ENCODE measurements around the gene ATP2A2.
"Not testable (repeated sequence)": the region's sequence is repeated elsewhere in the genome, so short reads cannot be mapped to it uniquely, and the experiment has no call there.

The ATP2A2 gene

DNA sequence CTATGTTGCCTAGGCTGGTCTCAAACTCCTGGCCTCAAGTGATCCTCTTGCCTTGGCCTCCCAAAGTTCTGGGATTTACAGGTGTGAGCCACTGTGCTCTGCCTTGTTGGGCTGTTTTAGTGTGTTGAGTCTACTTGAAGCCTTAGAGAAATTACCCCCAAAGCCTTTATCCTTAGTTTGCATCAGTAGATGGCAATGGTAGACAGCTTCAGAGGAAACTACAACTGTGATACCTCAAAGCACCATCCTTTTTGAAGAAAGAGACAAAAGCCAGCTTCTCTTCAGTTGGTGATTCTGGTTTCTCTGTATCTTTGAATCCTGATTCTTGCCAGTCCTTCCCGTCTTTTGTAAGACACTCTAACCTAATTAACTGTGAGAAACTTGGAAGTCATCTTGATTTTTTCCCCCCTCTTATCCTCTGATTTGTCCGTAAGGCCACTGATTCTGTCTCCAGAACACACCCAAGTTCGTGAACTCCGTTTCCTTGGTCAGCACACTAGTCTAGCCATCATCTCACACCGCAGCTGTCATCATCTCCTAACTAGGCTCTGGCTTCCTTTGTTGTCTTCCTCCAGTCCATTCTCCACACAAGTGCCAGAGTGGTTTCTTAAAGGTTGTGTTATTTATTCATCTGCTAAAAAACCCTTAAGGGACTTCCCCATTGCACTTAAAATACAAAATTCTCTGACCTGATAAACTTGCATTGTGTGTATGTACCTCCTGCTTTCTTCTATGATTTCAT, 20.2 kb downstream of the ATP2A2 start:
- peak; percentile 24 for DNase-seq (ENCODE audit: low read depth)

GRCh38 chr12:110304061-110304551, 23.1 kb downstream of the ATP2A2 start:
- DNase-seq (ENCODE audit: low read depth) = peak; percentile 84

- peak; percentile 41 for DNase-seq (ENCODE audit: low read depth)
Measured at GRCh38 chr12:110307372-110307771, 26.3 kb downstream of the ATP2A2 start.

GRCh38 chr12:110310763-110311162, 29.7 kb downstream of the ATP2A2 start:
- DNase-seq (ENCODE audit: low read depth) = no peak

DNA sequence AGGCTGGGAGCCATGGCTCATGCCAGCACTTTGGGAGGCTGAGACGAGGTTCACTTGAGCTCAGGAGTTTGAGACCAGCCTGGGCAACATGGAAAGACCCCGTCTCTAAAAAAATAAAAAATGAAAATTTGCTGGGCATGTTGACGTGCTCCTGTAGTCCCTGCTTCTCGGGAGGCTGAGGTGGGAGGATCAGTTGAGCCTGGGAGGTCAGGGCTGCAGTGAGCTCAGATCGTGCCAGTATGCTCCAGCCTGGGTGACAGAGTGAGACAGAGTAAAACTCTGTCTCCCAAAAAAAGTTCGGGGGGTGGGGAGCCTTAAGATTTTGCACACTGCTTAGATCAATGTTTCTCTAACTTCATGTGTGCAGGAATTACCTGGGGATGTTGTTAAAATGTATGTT, 30.9 kb downstream of the ATP2A2 start:
- DNase-seq (ENCODE audit: low read depth) = no peak

DNA sequence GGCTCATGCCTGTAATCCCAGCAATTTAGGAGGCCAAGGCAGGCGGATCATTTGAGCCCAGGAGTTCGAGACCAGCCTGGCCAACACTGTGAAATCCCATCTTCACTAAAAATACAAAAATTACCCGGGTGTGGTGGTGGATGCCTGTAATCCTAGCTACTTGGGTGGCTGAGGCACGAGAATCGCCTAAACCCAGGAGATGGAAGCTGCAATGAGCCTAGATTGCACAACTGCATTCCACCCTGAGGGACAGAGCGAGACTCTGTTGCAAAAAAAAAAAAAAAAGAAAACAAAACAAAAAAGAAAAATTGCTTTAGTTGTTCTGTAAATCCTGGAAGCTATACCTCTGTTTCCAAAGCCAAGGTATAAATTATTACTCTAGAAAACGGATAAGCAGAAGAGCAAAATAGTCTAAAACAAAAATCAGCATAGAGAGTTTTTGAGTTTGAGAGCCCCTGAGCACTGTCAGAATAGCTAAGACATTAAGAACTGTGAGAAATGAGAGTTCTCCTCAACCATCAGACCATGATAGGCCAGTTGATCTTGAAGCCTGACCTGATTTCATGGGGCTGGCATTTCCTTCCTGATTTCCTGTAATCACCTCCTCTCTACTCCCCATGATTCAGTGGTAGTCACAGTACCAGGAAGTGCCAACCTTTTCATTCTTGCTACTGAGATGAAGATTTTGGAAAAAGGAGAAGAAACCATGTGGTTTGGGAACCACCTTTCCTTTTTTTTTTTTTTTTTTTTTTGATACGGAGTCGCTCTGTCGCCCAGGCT, 31.7 kb downstream of the ATP2A2 start:
- peak; percentile 88 for DNase-seq (ENCODE audit: low read depth)

DNA sequence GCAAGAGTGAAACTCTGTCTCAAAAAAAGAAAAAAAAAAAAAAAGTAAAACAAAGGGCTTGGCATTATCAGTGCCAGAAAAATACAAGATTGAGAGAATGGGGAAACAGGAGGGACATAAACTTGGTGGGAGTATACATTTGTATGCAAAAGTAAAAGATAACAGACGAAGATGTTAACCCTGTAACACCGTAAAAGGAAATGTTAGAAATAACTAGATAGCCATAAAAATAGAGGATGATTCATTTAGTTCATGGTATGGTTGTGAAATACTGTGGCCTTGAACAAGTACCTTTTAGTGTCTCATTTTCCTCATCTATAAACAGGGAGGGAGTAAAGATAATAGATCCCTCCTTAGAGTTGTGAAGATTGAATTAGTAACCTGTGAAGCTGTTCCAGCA, 33.3 kb downstream of the ATP2A2 start:
- DNase-seq (ENCODE audit: low read depth) = peak; percentile 92

- peak; percentile 93 for DNase-seq (ENCODE audit: low read depth)
Measured at GRCh38 chr12:110316861-110317260, 35.8 kb downstream of the ATP2A2 start.

DNA sequence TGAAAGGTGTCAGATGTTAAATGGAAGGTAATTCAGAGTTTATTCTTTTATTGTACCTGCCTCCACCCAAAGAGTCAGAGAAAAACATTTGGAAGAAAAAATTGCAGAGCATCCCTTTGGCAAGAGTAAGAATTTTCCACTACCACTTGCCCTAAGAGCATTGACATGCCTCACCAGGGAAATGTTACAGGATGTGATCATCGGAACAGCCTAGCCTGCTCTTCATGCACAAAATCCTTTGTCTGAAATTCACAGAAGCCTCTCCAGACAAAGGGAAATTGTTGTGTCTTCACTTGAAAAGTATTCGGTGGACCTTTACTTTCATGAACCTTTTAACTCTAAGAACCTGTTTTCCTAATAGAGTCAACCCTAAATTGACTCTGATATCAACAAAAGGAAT, 36.9 kb downstream of the ATP2A2 start:
- DNase-seq (ENCODE audit: low read depth) = peak; percentile 79

GRCh38 chr12:110320550-110320949, 39.5 kb downstream of the ATP2A2 start:
- no peak for DNase-seq (ENCODE audit: low read depth)

DNA sequence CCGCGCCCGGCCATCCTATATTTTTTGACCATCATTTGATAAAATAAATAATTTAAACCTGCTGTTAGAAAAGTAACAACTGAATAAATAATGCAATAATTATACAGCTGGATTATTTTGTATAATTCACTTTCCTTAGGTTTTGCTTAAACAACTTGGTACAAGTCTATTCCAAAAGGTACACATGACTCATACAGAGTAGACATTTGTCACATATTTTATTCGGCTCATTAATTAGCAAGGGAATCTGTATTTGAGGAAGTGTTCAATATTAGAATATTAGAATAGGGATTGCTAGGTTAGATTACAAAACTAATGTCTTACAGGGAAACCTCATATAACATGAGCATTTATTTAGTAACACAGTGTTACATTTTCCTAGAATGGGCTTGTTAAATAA, 48.7 kb downstream of the ATP2A2 start:
- no peak for DNase-seq (ENCODE audit: low read depth)

DNA sequence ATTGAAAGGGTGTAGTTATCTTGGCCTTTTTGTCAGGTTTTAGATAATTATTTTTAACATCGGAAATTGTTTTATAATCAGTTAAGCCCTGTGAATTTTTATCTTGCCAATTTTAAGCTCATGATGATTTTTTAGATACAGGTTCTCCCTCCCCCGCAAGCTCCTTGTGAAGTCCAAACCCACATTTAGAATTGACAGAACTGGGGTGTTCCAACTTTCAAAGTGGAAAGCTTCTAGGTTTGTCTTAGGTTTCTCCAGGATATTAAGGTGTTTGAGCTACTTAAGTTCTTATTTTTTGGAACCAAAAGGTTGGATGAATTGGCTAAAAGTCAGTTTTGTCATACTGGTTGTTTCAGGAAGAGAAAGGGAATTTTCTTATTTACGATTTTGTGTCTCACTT, 49.1 kb downstream of the ATP2A2 start:
- no peak for DNase-seq (ENCODE audit: low read depth)

DNA sequence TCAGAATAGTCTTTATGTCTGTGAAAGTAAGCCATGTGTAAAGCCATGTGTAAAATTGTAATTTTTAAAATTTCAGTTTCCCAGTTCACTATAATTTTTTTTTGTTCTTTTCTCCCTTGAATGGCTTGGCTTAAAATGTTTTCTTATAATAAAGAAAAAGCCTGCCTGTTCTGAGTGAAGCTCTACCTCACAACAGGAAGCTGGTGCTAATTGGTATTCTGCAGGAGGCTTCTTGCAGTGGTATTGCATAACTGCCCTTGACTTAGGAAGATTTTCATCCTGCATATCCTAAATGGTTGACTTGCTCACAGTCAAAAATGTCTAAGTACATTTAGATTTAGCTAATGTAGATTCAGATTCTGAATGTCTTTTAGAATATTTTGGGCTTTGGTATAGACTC, 49.5 kb downstream of the ATP2A2 start:
- peak; percentile 61 for DNase-seq (ENCODE audit: low read depth)

DNA sequence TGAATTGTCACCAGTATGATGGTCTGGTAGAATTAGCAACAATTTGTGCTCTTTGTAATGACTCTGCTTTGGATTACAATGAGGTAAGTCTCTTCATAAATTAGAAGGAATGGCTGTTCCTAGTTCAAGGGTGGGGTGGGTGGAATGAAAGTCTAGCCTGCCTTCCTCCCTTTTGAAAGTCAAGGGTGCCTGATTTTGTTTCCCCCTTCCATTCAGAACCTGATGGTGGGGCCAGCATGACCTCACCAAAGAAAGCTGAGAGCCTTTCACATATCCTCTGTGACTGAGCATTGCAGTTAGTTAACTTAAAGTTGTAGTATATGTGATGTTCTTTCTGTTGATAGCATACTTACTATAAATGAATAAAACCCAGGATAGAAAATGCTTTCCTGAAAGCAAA, 52.2 kb downstream of the ATP2A2 start:
- DNase-seq (ENCODE audit: low read depth) = no peak

- no peak for DNase-seq (ENCODE audit: low read depth)
Measured at GRCh38 chr12:110335481-110336045, 54.5 kb downstream of the ATP2A2 start.

GRCh38 chr12:110337912-110338710, 57.1 kb downstream of the ATP2A2 start:
- DNase-seq (ENCODE audit: low read depth) = no peak

GRCh38 chr12:110338754-110339153, 57.7 kb downstream of the ATP2A2 start:
- no peak for DNase-seq (ENCODE audit: low read depth)

DNA sequence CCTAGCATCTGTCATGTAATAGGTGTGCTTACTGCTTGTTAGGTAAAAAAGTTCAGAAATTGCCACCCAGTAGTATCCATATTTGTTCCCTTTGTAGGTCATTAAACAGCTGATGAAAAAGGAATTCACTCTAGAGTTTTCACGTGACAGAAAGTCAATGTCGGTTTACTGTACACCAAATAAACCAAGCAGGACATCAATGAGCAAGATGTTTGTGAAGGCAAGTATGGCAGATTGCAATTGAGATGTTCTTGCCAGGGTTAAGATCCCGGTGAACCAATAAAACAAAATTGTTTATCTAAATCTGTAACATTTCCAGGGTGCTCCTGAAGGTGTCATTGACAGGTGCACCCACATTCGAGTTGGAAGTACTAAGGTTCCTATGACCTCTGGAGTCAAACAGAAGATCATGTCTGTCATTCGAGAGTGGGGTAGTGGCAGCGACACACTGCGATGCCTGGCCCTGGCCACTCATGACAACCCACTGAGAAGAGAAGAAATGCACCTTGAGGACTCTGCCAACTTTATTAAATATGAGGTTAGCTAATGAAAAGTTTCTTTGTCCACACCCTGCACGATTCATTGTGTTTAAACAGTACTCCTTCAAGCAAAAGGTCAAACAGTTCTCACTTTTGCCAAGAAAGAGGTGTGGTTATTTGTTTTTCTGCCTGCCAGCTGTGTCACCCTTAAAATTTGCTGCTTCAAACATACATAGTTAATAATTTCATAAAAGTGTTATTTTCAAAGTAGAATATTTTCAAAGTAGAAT, 58.3 kb downstream of the ATP2A2 start:
- no peak for DNase-seq (ENCODE audit: low read depth)

DNA sequence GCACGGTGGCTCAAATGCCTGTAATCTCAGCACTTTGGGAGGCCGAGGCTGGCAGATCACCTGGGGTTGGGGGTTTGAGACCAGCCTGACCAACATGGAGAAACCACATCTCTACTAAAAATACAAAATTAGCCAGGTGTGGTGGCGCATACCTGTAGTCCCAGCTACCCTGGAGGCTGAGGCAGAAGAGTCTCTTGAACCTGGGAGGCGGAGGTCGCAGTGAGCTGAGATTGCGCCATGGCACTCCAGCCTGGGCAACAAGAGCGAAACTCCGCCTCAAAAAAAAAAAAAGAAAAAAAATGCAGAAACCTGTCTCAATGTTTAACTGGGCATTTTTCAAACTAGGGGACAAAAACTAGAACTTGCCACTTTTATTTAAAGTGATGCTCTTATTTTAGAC, 59.2 kb downstream of the ATP2A2 start:
- DNase-seq (ENCODE audit: low read depth) = not testable (repeated sequence)

DNA sequence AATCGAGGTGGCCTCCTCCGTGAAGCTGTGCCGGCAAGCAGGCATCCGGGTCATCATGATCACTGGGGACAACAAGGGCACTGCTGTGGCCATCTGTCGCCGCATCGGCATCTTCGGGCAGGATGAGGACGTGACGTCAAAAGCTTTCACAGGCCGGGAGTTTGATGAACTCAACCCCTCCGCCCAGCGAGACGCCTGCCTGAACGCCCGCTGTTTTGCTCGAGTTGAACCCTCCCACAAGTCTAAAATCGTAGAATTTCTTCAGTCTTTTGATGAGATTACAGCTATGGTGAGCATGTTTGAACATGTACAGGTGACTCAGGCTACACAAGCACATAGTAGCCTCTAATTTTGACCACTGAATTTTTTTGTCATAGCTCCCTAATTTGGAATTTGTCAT, 59.7 kb downstream of the ATP2A2 start:
- DNase-seq (ENCODE audit: low read depth) = no peak

DNA sequence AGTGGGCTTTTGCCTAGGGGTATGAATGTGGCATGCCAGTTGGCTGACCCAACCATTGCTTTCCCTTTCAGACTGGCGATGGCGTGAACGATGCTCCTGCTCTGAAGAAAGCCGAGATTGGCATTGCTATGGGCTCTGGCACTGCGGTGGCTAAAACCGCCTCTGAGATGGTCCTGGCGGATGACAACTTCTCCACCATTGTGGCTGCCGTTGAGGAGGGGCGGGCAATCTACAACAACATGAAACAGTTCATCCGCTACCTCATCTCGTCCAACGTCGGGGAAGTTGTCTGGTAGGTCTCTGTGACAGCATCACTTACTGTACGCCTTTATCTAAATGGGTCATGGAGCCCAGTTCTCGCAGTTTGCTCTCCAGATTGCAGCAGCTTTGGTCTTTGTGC, 61.1 kb downstream of the ATP2A2 start:
- DNase-seq (ENCODE audit: low read depth) = no peak
